D721Med (cell line): Measurements from ENCODE around the gene LCLAT1.

Source experiments
- DNase-seq: peaks from one replicate; pipeline ENCODE4 v3.0.0; 2011; ENCODE audit warnings: low spot score; ENCODE audit not compliant: insufficient read length
- FAIRE-seq: peaks from 2 replicates; lab custom pipeline; 2011; peaks lifted over from hg19 to GRCh38; lab: Jason Lieb, UNC
- TF ChIP-seq, protein P1 (sequence below): IDR thresholded peaks from 2 replicates; pipeline ENCODE4 v1.5.1; 2012; ENCODE audit warnings: mild to moderate bottlenecking, control low read depth; ENCODE audit not compliant: insufficient read depth; ENCODE audit errors: missing control alignments

LCLAT1 gene

DNA sequence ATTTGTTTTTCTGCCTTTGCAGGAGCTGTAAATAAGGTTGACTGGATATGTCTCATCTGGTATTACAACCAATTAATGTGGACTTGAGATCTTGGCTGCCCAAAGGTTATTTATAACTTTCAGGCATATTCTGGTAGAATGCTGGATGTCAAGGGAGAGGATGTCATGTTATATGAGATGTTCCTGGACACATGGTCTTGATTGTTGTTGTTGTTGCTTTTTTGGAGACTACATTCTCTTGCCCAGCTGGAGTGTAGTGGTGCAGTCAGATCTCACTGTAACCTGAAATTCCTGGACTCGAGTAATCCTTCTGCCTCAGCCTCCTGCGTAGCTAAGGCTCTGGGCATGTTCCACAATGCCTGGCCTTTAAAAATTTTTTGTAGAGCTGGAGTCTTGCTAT is 83.3 kb downstream of the LCLAT1 start:
- FAIRE-seq (no peak), DNase-seq (no peak)
- TF ChIP-seq, protein P1, sequence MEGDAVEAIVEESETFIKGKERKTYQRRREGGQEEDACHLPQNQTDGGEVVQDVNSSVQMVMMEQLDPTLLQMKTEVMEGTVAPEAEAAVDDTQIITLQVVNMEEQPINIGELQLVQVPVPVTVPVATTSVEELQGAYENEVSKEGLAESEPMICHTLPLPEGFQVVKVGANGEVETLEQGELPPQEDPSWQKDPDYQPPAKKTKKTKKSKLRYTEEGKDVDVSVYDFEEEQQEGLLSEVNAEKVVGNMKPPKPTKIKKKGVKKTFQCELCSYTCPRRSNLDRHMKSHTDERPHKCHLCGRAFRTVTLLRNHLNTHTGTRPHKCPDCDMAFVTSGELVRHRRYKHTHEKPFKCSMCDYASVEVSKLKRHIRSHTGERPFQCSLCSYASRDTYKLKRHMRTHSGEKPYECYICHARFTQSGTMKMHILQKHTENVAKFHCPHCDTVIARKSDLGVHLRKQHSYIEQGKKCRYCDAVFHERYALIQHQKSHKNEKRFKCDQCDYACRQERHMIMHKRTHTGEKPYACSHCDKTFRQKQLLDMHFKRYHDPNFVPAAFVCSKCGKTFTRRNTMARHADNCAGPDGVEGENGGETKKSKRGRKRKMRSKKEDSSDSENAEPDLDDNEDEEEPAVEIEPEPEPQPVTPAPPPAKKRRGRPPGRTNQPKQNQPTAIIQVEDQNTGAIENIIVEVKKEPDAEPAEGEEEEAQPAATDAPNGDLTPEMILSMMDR = no peak

DNA sequence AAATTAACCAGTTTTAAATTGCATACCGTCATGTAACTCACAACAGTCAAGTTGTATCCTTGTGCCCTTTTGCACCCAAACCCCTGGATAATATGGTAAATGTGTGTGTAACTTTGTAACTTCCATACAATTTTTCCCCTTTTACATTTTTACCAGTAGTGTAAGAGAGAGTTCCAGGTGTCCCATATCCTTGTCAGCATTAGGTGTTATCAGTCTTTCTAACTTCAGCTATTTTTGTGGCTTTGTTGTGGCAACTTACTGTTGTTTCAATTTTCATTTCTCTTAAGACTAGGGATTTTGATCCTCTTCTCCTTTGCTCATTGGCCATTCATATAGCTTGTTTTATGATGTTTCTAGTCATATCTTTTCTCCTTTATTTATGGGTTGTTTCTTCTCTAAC is 94.6 kb downstream of the LCLAT1 start:
- DNase-seq = no peak
- FAIRE-seq = no peak
- TF ChIP-seq, protein P1 = no peak

DNA sequence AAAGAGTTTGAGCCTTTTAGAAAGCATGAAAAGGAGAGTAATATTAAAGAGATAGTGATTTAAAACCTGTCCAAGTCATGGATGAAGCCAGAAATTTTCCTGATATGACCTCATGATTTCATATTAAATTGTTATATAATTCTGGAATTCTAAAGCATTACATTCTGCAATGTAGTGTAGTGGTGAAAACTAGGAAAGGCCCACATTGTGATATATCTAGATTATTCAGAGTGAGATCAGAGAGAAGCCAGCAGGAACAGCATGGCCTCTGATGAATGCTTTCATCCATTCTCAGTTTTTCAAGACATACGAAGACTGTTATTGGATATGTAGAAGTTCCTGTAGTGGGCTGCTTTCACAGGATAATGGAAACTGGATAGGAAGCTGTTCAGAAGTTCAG is 98.8 kb downstream of the LCLAT1 start:
- FAIRE-seq (no peak), DNase-seq (no peak)
- TF ChIP-seq, protein P1 = no peak

DNA sequence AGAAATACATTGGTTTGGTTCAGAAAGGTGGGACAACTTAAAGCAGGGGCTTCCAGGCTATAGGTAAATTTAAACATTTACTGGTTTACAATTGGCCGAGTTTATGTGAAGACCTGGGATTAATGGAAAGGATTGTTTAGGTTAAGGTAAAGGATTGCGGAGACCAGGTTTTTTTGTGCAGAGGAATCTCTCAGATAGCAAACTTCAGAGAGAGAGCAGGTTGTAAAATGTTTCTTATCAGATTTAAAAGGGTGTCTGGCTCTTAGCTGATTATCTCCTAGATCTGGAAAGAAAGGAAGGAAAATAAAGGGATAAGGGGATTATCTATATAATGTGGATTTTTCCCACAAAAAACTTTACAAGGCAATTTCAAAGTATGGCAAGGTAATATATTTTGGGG is 101.3 kb downstream of the LCLAT1 start:
- FAIRE-seq = no peak

DNA sequence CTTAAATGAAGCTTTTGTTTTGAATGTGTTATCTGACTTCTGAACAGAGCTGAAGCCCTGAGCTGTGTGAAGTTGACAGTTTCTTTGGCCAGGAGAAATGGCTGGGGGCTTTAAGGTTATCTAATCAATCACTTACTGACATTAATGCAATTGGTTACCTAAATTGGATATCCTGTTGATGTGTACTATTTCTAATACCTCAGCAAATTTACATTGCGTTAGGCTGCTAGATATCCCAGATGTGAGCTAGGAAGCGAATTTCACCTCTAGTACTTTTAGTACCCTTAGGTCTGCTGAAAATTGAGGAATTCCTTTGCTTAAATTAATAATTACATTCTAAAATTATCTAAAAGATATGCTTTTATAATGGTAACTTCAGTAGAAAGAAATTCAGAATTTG is 102.0 kb downstream of the LCLAT1 start:
- DNase-seq = no peak
- TF ChIP-seq, protein P1 = no peak
- FAIRE-seq = no peak

More for the DNA sequence above, 101.3 kb downstream of the LCLAT1 start:
- TF ChIP-seq, protein P1 = no peak
- DNase-seq = no peak

DNA sequence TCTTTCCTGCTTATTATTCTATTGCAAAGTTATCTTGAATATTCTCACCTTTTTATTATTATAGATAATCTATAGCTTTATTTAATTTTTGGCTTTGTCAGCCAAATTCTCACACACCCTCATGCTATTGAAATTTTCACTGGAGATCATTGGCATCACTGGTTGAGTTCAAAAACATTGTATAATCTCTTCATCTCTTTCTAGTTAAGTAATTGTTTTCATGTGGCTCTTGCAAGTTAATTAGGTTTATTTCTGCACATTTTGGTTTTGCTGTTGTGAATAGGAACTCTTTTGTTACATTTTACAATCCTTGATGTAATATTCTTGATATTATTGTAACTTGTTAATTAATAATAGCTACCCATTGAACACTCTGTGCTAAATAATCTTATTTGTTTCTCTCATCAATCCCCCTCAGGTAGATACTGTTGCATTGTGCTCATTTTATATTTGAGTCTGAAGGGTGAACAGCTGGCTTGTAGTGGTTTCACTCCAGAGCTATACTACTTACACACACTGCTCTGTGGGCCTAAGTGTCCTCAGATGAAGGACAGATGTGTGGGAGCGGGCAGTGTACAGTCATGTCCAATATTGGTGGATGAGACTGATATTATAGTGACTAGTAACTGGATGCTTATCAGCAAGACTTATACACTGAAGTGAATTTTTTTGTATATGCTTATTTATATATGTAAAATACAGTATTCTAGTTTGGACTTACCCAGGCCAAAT is 112.7 kb downstream of the LCLAT1 start:
- DNase-seq = no peak
- FAIRE-seq = no peak
- TF ChIP-seq, protein P1 = no peak

DNA sequence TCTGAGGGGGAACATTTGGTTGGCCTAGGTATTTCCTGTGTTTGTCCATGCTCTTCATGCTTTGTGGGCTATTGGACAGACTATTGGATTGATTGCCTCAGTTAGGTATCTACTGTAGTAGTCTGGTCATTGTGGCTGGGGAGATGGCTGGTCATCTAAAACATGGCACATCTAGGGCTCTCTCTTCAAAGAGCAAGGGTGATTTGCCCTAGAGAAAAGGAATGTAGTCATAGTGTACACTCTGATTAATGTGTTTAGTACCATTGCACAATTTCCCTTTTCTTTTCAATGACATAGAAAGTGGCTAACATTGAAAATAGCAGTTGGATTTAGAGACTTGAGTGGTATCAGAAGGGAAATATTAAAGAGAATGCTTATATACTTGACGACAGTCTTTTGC is 114.3 kb downstream of the LCLAT1 start:
- DNase-seq (no peak), FAIRE-seq (no peak)
- TF ChIP-seq, protein P1 = no peak
